ENCODE results near the gene HPS1.

The HPS1 gene

DNA sequence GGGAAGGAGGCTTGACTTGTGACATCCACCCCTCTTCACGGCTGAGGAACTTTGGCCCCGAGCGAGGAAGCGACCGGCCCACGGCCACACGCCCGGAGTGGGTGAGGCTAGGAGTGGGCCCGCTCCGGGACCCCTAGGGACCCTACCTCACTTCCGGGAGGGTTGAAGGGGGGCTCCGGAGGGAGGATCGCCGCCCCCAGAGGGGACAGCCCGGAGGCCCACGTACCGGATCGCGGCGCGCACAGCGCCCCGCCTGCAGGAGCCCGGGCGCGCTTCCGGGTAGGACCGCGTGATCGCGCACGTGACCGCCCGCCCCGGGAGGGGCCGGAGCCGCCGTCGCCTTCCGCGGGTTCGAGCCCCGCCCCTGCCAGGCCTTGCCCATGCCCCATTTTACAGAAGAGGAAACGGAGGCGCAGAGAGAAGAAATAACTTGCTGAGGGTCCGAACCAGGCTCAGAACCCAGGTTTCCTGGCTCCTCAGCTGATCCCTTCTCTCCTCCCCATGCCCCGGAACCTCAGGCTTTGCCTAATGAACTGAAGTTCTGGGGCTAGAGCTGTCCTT, at the start of gene HPS1:
HPS1 (minus strand) TSS at position 275 of the 561 bp plus-strand sequence. CDS start 3,695 bp downstream, outside the sequence.
- no peak for DNase-seq

DNA sequence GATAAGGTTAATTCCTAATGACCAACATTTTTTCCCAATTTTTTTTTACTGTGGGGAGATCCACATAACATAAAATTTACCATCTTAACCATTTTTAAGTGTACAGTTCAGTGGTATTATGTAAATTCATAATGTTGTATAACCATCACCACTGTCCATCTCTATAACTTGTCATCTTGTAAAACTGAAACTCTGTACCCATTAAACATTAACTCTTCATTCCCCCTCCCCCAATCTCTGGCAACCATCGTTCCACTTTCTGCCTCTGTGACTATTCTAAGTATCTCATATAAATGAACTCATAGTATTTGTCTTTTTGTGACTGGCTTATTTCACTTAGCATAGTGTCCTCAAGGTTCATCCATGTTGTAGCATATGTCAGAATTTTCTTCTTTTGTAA, 46.0 kb upstream of the HPS1 start:
- DNase-seq, result no peak

- no peak for DNase-seq
These were observed 43.1 kb upstream of the HPS1 start for GRCh38 chr10:98489561-98490481.

GRCh38 chr10:98488669-98489430, 42.1 kb upstream of the HPS1 start:
- DNase-seq, result no peak

GRCh38 chr10:98487649-98488048, 40.9 kb upstream of the HPS1 start:
- no peak for DNase-seq

DNA sequence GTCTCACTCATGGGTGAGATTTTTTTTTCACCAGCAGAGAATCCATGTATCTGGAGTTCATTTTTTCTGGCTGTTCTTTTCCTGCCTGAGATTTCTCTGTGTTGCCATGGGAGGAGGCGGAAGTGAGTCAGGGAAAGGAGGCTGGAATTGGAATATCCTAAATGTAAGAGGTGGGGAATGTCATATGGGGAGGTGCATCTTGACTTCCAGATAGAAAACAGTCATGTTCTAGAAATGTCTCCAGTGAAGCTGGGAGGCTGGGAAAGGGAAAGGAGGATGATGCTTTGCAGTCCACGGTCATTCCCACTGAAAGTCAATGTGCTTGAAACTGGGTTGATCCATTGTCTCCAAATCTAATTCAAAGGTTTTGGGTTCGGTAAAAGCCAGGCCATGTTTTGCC, 39.7 kb upstream of the HPS1 start:
- DNase-seq, result no peak

GRCh38 chr10:98485959-98486358, 39.2 kb upstream of the HPS1 start:
- no peak for DNase-seq

GRCh38 chr10:98483658-98484057, 36.9 kb upstream of the HPS1 start:
- DNase-seq, result no peak

DNA sequence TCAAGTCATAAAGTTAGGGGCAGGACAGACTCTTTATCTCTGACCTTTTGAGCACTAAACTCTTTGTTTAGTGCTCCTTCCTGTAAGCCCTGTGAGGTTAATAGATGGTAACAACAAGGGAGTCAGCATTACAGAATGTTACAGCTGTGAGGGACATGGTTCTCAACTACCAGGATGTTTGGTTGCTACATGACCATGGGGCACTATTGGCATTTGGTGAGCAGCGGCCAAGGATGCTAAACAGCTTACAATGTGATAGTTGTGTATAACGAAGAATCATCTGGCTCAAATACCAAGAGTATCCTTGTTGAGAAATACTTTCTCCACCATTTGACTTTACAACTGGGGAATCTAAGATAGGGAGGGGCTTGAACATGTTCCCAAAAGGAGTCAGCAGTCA, 35.4 kb upstream of the HPS1 start:
- DNase-seq, result no peak

DNA sequence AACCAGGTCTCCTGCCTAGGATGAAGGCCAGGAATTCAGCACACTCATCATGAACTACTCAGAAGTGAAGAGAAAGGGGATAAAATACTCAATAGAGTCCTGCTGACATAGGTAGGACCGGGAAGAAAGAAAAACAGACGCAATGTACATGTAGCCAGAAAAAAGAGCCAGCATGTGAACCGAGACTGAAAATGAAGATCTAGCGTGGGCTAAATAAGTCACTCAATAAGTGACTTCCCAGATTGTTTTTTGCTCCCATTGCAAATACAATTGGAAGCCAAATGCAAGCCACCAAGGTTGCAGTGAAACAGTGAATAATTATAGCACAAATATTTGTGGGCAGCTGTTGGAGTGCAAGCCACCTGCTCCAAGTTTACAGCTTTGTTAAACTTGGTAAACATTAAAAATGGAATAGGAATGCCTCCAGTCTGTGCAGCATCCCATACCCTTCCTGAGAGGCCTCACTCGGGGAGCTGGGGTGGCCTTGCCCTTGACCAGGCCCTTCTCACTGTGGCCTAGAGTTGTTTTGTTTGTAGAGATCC, 34.7 kb upstream of the HPS1 start:
- DNase-seq, result no peak

DNA sequence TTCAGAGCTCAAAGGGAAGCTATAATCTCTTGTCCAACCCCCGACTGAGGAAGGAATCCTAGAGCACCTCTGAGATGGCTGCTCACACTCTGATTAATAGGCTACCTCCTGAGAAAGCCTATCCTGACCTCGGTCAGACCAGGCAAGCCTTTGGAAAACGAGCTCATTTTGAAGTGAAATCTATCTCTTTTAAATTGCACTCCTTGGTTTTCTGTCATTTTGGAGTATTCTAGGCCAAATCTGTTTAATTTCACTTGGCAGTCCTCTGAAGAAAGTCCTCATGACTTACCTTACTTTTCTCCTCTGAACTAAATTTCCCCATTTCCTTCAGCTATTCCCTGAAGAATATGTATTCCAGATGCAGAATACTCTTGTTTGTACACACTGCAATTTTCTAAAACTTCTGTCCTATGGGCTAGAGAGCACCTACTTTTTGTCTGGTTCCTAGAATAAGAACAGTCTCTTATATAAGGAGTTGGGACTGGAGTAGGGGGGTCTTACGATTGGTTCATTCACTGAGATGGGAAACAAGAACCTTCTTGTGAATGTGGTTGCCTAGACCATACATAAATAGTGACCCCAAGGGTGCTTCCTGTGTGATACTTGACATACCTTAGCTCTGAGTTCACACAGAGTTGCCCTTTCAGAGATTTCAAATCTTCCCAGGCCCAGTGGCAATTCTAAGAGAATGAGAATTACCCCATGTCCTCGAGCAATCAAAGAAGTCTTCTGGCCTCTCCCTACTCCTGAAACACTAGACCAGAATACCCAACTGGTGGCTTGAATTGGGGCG, 31.9 kb upstream of the HPS1 start:
- no peak for DNase-seq

DNA sequence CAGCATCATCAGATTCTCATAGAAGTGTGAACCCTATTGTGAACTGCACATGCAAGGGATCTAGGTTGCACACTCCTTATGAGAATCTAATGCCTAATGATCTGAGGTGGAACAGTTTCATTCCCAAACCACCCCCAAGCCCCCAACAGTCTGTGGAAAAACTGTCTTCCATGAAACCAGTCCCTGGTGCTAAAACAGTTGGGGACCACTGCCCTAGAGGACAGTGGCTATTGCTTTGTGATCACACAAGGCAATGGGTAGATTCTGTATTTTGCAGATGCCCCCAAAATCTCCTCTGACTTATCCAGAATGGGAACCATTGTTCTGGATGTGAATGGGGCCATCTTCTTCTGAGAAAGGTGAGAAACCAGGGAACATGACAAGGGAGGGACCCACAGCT, 31.1 kb upstream of the HPS1 start:
- DNase-seq, result no peak

DNA sequence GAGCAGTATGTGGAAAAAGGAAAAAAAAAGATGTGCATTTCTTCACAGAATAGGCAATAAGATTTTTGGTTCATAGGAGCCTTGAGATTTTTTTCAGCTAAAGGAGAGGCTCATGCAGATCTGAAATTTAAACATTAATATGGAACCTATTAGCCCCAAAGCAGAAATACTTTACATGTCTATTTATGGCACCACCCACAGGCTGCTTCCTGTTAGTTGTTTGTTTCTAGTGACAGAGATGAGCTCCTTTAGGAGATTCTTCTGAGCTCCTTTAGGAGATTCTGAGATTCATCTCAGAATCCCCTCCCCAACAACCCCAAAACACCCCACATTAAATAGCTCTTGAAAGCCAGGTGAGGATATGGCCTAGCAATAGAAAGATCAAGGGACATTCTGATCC, 27.9 kb upstream of the HPS1 start:
- DNase-seq, result no peak

DNA sequence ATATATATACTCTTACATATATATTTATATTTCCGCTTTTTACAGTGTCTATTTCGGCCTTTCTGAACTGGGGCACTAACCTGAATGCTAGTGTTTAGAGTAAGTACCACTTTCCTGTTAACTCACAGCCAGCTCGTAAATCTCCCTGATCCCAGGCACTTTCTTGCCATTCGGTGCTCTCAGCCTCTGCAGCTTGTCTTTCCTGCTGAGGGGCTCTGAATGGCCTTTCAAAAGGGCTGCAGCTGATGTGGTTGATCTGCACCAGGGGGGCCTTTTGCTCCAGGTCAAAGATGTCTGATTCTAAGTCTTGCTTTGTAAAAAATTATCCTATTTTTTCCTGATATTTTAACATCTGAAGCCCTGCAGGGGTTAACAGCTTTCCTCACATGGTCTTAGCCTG, 25.5 kb upstream of the HPS1 start:
- no peak for DNase-seq

GRCh38 chr10:98470850-98471249, 24.1 kb upstream of the HPS1 start:
- DNase-seq, result no peak

DNA sequence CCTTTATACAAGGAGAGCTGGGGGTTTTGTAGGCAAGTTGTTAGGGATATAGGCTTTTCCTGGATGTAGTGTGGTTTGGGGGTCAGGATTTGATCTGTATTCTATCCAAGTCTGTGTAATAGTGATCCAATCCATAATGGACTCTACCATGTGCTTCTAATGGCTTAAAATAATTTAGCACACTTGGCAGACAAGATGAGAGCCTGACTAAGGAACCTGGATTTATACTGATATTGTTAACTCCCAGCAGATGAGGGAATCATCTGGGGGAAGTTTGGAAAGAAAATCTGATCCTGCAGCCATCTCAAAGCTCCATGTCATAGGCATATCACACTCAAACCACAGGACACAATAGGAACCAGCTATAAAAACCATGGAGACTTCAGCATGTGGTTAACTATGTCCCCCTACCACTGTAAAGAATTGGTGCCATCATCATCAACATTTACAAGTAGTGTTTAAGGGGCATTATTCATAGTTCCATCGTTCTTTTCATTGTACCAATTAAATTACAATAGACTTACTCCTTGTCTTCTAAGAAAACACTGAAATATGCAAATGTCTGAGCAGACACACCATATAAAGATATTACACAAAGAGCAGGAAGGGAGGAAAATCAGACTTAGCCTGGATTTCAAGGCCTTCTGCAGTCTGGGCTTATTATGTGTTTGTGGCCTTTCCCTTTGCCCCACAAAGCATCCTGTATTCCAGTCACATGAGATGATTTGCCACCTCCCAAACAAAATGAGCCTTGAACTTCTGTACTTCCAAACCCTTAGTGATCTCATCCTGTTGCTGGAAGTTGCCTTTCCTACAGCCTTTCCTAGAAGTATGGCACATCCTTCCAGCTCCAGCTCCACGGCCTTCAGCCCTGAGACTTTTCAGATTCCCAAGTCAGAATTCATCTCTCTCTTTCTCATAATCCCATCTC, 22.5 kb upstream of the HPS1 start:
- DNase-seq, result no peak

- no peak for DNase-seq
These were observed 21.0 kb upstream of the HPS1 start for GRCh38 chr10:98467506-98468318.

GRCh38 chr10:98466861-98467505, 20.2 kb upstream of the HPS1 start:
- no peak for DNase-seq

GRCh38 chr10:98465866-98466265, 19.1 kb upstream of the HPS1 start:
- DNase-seq, result no peak
